Peyer's patch (tissue), 4 donors: ENCODE data around the gene ADGRL3.

Experiments
- CTCF ChIP-seq, 6 experiments: fragments of 450-650 bp in 4 of 6; fragments of 200-600 bp in 2 of 6; sonication (generic) in 1 of 6; IDR thresholded peaks; one replicate each; pipeline ENCODE4 v1.5.1; 2017 to 2019; ENCODE audit warnings: antibody characterized with exemption in 6 of 6, mild to moderate bottlenecking in 3 of 6, moderate library complexity in 1 of 6
- POLR2A ChIP-seq, 2 donors: fragments of 450-650 bp; IDR thresholded peaks; one replicate each; pipeline ENCODE4 v1.5.1; 2017; ENCODE audit warnings: antibody characterized with exemption in 2 of 2, mild to moderate bottlenecking in 2 of 2, moderate library complexity in 2 of 2

- TF ChIP-seq CTCF (IDR thresholded peaks at IDR 0.05) (no peak), POLR2A (IDR thresholded peaks at IDR 0.05) (no peak)
These were observed 851.2 kb downstream of the ADGRL3 start for GRCh38 chr4:62051332-62051731.
